GM18870 (cell line): ENCODE results near the gene FBP2.
"Not testable (repeated sequence)": the region's sequence is repeated elsewhere in the genome, so short reads cannot be mapped to it uniquely, and the experiment has no call there.

Experiments
- ATAC-seq: cut with Tn5 transposase; IDR thresholded peaks from one replicate; pipeline ENCODE4 v1.9.1; 2021; ENCODE audit warnings: moderate library complexity; ENCODE audit not compliant: unreplicated experiment

Gene FBP2

DNA sequence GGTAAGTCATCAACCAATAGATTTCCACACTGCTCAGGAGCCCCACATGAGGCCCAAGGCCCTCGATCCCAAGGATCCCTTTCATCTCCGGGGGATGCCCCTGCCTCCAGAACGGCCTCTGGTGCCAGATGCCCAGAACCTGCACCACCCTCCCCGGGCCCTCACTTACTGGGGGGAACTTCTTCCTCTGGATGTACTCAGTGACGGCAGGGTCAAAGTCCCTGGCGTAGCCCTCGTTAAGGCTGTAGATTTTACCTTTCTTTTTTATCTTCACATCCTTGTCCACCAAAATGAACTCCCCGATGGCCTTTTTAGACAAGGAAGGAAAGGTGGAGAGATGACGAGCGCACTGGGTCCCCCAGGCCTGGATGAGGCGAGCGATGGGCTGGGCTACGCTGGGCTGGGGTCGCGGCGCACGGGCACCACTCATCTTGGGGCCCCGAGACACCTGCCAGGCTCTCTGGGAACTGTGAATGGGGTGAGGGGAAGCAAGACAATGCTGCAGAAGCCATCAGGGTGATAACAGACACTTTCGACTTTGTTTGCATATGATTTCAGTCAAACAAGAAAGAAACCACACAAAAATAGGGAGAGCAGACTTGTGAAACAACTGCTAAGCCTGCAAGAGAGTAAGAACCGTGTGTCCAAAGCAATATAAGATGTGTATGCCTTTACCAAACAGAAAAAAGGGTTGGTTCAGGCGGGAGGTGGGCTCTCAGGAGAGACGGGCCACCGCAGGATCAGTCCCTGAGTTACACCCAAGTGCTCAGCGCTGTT, 13.2 kb upstream of the FBP2 start:
- ATAC-seq: no peak

DNA sequence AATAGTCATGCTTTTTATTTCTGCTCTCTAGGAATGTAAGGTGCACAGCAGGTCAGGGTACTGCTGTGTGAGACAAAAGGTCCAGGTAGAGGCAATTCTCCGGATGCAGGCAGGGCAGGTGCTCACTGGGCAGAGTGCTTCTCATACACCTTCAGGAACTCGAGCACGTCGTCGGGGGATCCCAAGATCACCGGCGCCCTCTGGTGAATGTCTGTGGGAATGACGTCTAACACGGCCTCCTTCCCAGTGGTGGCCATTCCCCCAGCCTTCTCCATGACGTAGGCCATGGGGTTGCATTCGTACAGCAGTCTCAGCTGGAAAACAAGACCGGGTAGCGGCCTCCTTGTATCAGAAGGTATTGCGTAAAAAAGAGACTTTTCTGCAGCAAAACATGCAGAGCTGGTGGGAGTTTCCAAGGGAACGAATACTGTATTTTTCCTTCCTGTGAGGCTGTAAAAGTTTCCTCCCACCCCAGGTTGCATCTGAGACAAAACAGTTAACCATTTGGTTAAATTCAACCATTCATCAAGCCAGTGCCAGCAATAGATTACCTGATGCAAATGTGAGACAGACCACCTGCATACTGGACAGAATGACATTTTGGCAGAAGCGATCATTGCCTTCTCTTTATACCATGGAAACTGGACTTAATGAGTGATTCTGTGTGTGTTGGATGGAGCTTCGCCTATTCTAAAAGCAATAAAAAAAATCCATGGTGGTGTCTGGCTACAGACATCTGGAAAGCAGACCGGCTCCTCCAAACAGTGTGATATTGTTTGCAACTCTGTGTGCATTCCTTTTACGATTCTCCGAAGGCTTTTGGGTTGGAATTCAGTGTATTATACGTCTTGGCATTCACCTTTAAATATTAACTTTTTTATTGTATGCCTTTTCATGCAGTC, 9.9 kb upstream of the FBP2 start:
- ATAC-seq: no peak

DNA sequence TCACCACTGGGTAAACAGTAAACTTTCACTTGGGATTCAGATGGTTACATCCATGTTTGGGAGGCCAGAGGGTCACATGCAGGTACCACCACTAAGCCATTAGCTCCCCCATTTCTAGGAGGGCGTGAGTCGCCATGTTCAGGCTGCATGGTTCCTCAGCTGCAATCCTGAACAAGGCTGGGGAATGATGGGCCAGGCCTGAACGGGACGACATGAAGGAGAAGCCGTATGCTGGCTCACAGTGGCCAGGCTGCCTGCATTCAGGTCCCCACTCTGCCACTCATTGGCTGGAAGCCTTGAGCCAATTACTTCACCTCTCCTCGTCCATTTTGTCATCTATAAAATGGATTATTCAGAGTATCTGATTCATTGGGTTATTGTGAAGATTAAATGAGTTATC, 9.0 kb upstream of the FBP2 start:
- no peak for ATAC-seq

DNA sequence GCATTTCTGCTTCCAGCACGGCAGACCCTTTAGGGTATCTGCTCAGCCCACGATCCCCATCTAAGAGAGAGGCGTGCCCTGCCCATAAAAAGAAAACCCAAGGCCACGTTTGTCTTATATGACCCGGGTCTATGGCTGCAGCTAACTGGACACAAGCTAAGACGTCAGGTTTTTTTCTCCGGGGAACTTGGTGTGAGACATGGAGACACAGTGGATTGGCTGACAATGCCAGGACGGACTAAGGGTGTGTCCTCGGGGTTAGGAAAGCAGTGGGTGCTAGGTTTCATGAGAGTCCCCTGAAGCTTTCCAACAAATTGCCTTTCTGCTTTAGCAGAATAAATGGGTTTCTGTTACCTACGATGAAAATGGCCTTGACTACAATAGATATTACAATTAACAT, 7.1 kb upstream of the FBP2 start:
- ATAC-seq: no peak

DNA sequence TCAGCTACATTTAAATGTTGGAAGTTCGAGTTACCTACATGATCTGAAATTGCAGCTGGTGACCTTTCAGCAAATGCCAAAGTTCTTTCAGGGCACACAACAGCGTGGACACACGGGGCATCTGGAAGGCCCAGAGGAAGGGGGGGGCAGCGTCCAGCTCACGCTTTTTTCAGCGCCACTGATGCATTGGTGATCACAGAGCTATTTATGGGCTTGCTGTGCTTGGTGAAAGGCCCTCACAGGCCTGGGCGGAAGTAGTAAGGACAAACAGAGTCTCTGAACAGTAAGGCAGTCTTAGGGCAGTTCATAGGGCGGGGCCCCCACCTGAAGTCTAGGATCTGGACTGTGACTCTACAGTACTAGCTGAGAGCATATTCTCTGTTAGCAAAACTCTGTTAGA, 6.6 kb upstream of the FBP2 start:
- ATAC-seq: no peak

DNA sequence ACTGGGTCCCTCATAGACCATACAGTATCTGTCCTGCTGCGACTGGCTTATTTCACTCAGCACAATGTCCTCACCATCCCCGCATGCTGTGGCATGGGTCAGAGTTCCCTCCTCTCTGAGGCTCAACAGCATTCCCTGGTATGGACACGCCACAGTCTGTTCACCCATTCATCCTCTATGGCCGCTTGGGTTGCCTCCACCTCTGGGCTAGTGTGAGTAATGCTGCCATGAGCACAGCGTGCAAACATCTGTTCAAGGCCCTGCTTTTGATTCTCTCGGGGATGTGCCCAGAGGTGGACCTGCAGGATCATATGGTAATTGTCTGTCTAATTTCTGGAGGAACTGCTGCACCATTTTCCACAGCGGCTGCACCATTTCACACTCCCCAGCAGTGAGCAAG, 5.5 kb upstream of the FBP2 start:
- no peak for ATAC-seq

DNA sequence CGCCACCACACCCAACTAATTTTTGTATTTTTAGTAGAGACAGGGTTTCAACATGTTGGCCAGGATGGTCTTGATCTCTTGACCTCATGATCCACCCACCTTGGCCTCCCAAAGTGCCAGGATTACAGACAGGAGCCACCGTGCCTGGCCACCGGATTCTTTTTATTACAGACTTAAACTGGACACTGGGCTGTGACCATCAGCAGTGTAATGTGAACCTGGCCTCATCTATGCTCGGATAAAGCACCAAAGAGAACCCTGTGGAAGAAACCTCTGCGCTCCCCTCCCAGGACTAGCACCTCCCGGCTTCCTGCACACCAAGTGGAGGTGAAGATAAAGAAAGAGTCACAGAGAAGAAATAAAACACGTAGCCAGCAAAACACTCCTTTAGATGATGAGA, 941 bp downstream of the FBP2 start:
- not testable (repeated sequence) for ATAC-seq

DNA sequence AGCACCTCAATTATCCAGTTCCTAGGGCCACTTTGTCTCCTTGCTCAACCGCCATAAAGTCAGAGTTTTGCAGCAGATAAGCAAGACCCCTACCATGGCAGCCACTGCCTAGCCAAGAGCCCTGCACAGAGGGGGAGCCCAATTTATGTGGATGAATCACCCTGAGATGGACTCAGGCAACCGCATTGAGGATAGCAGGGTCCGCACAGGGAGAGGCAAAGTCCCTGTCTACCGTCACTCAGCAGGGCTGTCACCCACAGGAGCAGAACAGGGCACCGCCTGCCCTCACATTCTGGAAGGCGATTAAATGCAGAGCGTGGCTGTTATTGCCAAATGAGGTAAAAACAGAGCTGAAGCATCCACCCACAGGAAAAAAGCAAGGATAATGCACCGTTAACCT, 1.7 kb downstream of the FBP2 start:
- ATAC-seq: no peak

DNA sequence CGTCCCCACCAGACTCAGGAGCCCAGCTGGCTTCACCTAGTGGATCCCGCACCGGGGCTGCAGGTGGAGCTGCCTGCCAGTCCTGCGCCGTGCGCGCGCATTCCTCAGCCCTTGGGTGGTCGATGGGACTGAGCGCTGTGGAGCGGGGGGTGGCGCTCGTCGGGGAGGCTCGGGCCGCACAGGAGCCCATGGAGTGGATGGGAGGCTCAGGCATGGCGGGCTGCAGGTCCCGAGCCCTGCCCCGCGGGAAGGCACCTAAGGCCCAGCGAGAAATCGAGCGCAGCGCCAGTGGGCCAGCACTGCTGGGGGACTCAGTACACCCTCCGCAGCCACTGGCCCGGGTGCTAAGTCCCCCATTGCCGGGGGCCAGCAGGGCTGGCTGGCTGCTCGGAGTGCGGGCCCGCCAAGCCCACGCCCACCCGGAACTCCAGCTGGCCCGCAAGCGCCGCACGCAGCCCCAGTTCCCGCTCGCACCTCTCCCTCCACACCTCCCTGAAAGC, 2.5 kb downstream of the FBP2 start:
- ATAC-seq: not testable (repeated sequence)

DNA sequence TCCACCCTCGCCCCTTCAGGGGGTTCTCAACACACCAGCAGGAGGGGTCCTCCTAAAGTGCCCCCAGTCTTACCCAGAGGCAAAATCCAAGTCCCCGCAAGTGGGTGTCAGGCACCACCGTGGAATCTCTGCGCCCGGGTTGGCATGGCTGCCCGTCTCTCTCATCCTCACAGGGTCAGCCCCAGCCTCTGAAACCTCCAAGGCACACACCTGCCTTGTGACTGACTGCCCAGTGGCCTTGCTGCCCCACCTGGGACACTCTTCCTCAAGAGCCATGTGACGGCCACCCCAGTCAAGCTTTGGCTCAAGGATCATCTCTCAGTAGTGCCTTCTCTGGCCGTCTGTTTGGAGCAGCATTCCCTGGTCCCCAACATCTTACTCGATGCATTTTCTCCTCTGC, 4.9 kb downstream of the FBP2 start:
- no peak for ATAC-seq

DNA sequence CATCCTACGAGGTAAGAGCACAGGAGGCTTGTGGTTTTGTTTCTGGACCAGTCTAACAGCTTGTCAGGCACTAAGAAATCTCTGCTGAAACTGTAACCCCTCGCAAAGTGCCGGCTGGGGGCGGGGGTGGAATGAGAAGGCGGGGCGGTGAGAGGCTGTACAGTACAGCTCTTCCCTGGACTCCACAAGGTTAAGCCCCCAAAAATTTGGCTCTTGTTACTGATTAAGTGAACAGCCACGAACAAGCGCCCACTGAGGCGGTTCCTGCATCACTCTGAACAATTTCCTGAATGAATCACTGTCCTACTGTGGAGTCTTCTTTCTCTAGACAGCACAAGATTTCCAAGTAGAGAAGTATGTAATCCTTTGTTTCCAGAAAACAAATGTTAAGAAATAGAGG, 6.8 kb downstream of the FBP2 start:
- ATAC-seq: no peak

DNA sequence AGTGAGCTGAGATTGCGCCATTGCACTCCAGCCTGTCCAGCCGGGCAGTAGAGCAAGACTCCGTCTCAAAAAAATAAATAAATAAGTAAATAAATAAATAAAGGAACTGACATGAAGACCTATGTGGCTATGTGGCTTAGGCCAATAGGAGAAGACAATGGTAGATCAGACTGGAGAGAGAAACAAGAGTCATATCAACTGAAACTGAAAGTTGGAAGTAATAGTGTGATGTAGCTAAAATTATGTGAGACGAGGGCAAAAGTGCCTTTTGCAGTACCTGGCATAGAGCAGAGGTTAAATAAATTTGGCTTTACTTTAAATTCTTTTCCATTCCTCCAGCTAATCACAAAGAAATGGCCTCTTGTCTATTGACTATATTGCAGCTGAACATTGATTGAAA, 7.3 kb downstream of the FBP2 start:
- no peak for ATAC-seq

DNA sequence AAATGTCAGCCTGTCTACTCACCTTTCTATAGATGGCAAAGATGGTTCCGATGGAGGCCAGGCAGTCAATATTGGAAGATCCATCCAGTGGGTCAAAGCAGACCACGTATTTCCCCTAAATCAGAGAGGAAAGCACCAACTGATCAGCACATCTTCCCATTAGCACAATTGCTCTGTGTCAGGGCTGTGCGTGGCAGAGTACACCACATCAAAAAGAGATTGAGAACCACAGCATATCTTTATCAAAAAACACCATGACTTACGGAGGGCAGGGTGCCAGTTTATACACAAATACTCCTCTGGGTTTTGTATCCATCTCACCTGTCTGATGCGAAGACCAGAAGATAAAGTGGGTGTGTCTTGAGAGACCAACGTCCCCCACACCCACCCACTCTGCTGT, 9.1 kb downstream of the FBP2 start:
- no peak for ATAC-seq

DNA sequence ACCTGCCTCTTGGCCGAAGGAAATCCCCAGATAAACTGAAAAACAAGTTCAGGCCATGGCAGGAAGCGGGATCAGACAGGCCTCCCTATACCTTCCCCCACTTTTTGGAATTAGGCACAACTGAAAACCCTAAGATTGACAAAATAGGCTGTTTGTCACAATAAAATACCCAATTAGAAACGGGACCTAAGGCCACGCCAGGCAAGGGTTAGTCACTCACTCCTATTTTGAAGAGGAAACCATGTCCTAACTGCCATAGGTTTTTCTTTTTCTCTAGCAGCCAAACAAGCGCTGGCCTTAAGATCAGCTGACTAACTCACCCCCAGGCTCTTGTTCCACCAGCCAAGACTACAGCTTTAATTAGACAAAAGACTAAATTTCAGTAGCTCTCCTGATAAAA, 11.9 kb downstream of the FBP2 start:
- no peak for ATAC-seq

DNA sequence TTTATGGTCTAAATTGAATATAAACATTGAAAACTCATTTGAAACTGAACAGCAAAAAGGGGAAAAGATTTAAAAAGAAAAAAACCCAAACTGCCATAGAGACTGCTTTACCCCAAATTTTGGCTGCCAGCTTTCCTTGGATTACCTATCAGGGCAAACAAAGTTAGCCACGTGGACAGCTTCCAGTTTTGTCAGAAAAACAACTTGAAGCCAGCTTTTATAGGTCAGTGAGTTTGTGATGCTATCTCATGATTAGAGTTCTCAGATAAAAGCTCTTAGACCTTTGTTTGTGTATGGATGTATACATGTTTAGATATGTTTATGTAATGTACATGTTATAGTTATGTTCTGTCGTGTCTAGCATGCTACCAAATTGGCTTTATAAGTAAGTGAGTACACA, 16.1 kb downstream of the FBP2 start:
- no peak for ATAC-seq

DNA sequence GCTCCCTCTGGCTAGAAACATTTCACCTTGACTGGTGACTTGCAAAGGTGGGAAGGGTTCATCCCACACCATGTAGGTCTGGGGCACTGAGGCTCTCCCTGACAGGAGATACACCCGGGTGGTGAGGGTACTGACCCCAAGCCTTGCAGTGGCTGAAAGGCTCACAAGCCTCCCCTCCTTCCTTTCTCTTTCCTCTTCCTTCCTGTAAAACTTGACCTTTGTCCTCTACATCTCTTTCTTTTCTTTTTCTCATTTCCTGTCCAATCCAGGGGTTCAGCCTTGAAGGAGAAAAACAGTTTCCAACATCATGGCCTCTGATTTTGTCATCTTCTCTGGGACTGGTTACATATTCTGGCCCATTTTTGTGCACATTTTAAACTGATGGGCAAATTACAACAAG, 16.6 kb downstream of the FBP2 start:
- ATAC-seq: no peak

DNA sequence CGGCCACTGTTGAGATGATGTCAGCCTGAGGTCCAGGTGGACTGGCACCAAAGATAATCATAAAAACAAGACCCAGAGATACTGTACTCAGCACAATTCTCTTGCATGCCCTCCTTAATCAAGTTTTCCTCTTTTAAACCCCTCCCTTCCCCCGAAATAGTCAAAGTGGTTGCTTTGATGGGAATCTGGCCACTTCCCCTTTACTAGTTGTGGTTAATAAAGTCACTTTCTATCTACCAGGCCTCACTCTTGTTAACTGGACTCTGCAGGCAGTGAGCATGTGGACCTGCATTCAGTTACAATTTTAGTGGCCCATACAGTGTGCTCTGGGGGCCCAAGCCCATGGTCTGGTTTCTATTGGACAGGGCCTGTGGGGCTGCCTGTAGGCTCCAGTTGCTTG, 17.5 kb downstream of the FBP2 start:
- ATAC-seq: no peak

DNA sequence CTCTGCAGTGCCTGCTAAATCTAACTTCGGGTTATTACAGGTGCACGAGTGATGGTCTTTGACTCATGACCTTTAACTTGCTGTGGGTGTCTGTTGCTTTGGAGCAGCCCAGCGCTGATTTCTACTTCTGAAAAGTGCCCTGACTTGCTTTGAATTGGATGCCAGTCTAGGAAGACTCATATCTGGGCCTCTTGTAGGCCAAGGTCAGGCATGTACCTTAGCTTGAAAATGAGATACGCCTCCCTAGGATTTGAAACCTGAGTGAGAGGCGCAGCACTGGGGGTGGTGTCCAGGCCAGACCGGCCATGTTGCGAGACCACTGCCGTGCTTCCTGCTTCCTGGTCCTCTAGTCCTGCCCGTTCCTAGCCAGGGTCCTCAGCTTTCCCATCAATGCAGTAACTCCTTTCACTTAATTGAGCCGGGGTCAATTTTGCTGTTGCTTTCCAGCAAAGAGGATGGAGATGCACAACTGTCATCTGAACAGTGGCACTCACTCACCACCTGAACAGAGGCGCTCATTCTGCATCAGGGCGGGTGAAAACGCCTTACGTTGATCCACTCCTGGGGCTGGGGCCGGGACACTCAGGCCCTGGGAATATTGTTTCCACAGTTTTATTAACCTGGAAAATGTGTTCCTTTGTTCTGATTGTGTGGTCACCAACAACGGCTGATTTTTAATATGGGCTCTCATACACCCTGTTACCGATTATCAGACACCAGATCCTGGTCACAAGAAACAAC, 24.5 kb downstream of the FBP2 start:
- ATAC-seq: no peak

DNA sequence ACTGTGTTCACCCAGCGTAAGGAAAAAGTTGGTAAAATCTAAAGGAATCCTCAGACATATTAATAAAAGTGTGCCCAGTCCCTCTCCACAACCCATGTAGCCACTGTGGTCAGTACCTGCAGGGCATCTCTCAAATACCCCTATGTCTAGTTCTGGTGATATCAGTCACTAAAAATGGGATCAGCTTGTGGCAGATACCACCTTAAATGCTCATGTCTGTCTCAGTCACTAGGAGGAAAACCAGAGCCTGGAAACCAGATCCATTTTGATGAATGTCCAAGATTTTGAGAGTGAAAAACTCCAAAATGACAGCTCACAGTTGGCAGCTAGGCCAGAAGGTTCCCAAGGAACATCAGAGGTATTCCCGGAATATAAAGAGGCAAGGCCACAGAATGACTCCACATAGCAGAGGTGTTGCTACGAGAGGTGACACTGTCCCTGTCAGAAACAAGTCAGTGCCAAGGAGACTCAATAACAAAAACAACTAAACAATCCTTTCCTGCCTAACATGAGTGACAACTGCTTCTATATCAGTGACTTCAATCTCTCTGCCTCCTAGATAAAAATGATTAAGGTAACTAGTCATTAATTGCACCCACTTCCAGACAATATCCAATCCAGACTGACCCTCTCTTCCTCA, 25.3 kb downstream of the FBP2 start:
- no peak for ATAC-seq

DNA sequence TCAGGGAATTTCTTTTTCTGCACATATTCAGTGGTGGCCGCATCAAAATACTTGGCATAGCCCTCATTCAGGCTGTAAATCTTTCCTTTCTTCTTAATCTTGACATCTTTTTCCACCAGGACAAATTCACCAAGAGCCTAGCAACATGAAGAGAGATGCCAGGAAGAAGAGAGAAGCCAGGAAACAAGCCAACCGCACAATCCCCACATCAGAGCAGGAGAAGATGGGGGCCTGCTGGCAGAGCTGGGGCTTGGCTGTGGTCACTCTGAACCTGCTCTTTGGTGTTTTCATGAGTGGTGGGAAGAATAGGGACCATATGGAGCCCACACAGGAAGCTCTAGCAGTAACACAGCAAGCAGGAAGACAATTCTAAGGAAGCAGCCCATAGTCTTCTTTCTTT, 26.4 kb downstream of the FBP2 start:
- ATAC-seq: no peak

DNA sequence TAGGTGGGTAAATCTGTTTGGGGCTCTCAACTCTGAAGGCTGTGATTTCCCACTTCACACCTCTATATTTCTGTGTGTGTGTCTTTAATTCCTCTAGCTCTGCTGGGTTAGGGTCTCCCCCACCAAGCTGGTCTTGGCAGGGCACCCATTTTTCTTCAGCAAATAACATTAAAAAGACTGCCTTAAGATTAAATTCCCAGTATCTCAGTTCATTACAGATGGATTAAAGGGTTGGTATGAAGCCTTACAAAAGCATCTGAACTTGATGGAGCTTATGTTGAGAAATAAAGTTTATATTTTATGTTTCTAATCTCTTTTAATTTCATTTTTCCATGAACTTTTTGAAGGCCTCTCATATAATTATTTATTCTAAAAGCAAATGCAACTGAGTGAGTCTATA, 27.1 kb downstream of the FBP2 start:
- no peak for ATAC-seq
